Hippocampal formation (tissue), 2 donors: ENCODE data around the gene SPNS2.
"Not testable (repeated sequence)": the region's sequence is repeated elsewhere in the genome, so short reads cannot be mapped to it uniquely, and the experiment has no call there.

Source experiments
- DNase-seq, 2 donors: peaks; one replicate each; lab custom pipeline; 2025; lab: John Stamatoyannopoulos, UW

Gene SPNS2

DNA sequence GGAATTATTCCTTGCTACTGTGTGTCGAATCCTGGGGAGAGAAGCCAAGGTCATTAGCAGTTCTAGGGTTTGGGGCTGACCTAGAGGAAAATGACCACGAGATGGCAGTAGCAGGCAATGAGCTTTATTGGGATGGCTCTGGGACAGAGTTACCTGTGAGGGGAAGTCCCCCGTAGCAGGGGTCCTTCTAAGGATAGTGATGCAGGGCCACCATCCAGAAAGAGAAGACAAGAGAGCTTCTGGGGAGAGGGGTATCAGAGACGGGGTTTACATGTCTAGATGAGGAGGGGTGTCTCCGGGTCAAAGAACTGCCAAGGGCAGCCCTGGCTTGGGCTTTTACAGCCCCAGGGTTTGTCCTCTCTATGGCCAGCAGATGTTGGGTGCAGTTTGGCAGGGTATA, 68.1 kb downstream of the SPNS2 start:
- peak; percentile 31 to 39 for DNase-seq

- no peak for DNase-seq
Measured at GRCh38 chr17:4569591-4569990, 70.9 kb downstream of the SPNS2 start.

- no peak for DNase-seq
Measured at GRCh38 chr17:4572131-4572530, 73.5 kb downstream of the SPNS2 start.

DNA sequence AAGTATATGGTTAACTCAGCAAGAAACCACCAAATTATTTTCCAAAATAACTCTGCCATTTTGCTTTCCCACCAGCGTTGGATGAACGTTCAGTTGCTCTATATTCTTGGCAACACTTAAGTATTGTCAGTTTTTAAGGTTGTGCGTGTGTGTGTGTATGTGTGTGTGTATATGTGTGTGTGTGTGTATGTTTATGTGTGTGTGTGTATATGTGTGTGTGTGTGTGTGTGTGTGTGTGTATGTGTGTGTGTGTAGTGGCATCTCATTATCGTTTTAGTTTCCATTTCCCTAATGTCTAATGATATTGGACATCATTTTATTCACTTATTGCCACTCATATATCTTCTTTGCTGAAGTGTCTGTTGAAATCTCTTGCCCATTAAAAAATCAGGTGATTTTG, 74.4 kb downstream of the SPNS2 start:
- no peak for DNase-seq

DNA sequence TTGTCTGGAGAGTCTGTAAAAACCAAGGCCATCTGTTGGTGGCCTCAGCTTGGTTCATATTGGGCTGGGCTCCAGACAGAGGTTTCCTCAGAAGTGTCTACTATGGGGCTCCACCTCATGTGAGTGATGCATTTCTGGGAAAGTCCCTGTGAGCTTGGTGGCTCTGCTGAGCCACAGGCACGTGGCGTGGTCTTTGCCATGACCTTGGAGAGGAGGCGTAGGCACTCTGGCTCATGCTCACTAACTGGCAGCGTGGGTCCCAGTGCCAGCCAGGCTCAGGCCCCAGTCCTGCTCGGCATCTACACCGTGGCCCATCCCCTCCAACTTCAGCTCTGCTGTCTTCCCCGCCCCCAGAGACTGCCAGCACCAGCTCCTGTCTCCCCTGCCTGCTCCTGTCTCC, 75.0 kb downstream of the SPNS2 start:
- DNase-seq: no peak

DNA sequence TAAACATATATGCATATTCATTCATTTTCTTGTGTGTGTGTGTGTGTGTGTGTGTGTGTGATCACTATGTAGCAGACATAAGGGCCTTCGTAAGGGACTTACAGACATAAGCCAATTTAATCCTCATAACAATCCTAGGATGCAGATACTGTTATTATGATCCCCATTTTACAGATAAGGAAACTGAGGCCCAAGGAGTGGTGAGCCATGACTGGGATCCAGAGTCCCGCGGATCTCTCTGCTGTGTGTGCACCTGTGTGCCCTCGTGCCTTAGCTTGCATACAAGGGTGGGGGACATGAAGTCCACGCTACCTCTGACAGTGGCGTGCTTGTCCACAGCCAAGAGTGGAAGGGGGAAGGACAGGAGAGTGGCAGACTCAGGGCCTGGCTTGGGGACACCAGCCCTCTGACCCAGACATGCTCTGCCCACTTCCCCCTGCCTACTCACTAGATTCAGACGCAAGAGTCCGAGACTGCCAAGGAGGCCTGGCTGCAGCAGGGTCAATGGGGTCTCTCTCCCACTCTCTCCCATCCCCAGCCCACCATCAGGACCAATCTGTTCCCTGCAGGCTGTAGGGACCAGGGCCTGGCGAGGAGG, 75.9 kb downstream of the SPNS2 start:
- DNase-seq: no peak

DNA sequence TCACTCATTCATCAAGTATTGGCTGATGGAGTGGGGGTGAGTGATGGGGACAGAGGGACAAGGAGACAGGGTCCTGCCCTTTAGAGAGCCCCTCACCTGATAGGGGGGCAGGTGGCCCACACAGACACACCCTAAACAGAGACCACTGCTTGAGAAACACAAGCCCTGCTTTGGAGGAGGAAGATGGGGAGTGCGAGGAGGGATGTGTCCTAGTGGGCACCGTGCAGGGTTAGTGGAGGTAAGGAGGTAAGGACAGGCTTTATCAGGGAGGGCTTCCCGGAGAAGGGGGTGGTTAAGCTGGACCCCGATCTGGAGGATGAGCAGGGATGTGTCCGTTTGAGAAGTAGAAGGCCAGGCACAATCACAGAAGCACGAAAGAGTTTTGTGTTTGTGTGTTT, 77.5 kb downstream of the SPNS2 start:
- DNase-seq: no peak

- no peak for DNase-seq
Measured at GRCh38 chr17:4576729-4577322, 78.1 kb downstream of the SPNS2 start.

DNA sequence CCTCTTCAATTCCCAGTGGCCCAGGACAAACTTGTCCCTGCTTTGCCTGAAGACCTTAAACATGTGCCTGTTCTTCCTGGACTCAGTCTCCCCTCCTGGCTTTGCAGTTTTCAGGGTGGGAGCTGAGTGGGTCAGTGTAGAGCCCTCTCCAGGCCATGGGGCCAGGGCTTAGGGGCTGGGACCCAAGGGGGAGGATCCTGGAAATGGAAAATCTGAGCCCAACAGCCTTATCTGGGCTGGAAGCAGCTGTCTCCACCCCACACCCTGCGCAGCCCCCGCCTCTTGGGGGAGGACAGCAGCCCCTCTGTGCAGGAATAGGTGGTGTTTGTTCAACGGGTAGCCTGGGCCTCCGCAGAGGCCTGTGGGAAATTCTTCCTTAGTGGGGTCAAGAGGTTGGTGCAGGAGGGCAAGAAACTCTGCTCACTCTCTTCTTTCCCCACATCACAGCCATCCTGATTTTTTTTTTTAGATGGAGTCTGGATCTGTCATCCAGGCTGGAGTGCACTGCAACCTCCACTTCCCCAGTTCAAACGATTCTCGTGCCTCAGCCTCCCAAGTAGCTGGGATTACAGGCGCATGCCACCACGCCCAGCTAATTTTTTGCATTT, 78.8 kb downstream of the SPNS2 start:
- DNase-seq: no peak

DNA sequence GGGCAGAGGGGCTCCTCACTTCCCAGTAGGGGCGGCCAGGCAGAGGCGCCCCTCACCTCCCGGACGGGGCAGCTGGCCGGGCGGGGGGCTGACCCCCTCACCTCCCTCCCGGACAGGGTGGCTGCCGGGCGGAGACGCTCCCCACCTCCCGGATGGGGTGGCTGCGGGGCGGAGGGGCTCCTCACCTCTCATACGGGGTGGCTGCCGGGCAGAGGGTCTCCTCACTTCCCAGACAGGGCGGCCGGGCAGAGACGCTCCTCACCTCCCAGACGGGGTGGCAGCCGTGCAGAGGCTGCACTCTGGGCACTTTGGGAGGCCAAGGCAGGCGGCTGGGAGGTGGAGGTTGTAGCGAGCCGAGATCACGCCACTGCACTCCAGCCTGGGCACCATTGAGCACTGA, 79.7 kb downstream of the SPNS2 start:
- DNase-seq: not testable (repeated sequence)

DNA sequence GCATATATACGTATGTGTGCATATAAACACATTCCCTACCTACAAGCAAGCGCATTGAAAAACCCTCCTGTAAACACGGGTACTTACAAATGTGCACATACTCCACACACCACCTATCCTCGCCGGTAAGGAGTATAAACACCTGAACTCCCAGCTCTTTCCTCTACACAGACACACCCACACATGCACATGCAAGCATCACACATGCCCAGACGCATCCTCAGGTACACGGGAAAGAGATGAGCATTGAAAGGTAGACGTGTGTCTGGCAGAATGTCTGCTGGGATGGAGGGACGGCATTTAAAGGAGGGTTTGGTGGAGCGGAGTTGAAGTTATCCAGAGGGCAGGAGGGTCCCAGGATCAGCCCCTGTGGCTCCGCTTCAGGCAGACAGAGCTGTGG, 81.0 kb downstream of the SPNS2 start:
- no peak for DNase-seq

GRCh38 chr17:4580291-4580690, 81.6 kb downstream of the SPNS2 start:
- no peak for DNase-seq

- DNase-seq: no peak
Measured at GRCh38 chr17:4582101-4582501, 83.4 kb downstream of the SPNS2 start.

DNA sequence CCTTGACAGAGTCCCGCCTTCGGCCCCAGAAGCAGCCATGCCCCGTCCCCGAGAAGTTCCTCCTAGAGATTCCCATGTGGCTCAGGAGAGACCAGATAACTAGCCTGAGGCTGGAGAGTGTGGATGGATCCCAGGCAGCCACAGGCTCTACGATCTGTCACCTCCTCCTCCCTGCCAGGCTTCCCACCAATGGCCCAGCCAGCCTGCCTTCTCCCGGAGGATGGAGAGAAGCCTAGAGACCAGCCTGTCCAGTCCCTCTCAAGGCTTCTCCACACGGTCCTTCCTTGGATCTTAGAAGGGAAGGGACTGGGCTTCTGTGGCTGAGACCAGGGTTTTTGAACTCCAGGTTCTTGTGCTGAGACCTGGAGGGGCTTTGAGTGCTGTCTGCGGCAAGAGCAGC, 84.0 kb downstream of the SPNS2 start:
- DNase-seq: no peak

- DNase-seq: no peak
Measured at GRCh38 chr17:4583206-4583605, 84.5 kb downstream of the SPNS2 start.

- DNase-seq: no peak
Measured at GRCh38 chr17:4583782-4584100, 85.1 kb downstream of the SPNS2 start.

- no peak for DNase-seq
Measured at GRCh38 chr17:4584101-4584916, 85.6 kb downstream of the SPNS2 start, which contains the start of gene SMTNL2. SMTNL2 (plus strand) TSS chr17:4584529; CDS start chr17:4584606, 77 bp downstream.

DNA sequence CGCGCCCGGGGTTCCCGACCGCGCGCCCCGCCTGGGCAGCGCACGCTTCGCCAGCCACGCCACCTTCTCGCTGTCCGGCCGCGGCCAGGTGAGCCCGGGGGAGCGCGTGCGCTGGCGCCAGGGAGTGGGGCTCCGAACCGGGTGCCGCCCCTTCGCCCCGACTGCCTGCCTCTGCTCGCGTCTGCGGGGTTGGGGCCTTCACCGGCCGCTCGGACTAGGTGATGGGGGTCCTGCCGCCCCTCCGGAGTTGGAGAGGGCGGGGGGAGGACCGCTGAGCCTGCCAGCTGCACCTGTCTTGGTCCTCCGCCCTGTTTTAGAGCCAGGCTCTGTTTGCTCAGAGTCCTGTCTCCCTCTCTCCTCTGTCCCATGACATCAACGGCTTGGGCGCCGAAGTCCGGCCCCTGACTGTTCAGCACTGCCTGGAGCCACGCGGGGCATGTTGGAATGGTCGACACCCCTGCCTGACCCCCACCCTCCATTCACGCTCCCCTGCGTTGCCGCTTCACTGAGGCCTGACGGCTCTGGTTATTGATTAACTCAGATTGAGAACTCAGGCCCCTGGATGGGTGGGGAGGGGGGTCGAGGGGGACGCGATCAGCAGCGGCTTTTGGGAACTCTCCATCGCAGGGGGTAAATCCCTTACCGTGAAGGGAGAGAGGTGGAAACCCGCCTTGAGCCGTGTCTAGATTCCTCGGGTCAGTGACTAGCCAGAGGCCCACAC, 86.4 kb downstream of the SPNS2 start:
- DNase-seq: no peak

DNA sequence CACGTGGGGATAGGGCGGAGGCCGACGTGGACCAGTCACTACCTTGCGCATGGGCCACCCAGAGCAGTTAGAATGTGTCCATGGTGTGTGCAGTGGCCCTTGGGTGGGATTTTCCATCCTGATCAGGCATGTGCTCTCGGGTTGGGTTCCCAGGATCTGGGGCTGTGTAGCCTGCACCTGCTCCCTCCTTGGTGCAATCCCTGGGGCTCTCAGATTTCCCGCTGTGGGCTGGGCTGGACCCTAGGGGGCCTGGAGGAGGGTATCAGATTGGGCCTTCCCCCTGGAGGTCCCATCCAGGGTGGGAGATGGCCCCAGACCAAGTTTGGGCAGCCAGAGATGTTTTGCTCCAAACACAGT, 86.9 kb downstream of the SPNS2 start:
- DNase-seq: no peak

GRCh38 chr17:4586043-4586442, 87.4 kb downstream of the SPNS2 start:
- DNase-seq: no peak

- DNase-seq: no peak
Measured at GRCh38 chr17:4587195-4587594, 88.5 kb downstream of the SPNS2 start.

DNA sequence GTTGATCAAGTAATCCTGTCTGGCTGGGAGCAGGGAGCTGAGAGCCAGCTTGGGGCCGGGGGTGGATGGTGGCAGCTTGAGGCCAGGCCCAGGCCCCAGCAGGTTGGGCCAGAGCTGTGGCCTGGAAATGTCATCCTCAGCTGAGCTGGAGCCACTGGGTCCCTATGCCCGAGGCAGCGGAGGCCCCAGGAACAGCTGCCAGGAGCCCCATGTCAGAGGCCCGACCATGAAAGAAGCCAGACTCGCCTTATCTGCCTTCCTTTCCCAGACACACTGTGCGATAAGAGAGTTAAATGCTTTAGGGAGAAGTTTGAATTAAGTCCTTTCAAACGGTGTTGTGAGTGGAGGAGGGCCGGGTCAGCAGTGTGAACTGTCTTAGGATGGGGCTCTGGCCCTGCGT, 89.1 kb downstream of the SPNS2 start:
- no peak for DNase-seq
